Measurements from ENCODE around the gene SLC9A5. TPM values are rescaled to one million over a fixed set of nuclear protein-coding genes. Genes with fewer than 3 reads are reported as not detected.

The SLC9A5 gene
- total RNA-seq, 1 experiment from 2014 or later, result 5.6 TPM

- Histone ChIP-seq H3K9me2 (ENCODE audit: insufficient read depth) (no peaks in the 10 kb centered on the region), H3K4me3 (replicated peaks in 1 of 2; ENCODE audit: low read depth in 1 of 2, low read length in 2 of 2) (no peak overlapping the region), H3K27me3 (ENCODE audit: insufficient read depth, low read length) (no peaks in the 10 kb centered on the region), H3K9ac (ENCODE audit: low read length) (no peak overlapping the region; the same call in 1 of the 2 replicates), H3K27ac (ENCODE audit: low read depth, low read length) (peak overlapping the region; percentile 38; the same call in 1 of the 2 replicates), H3K36me3 (ENCODE audit: control insufficient read depth in 1 of 2, insufficient read depth in 2 of 2, low read length in 2 of 2) (peaks cover 8 to 12% of the 10 kb centered on the region in 2 experiments; a peak in 3 of 4 replicates), H3K79me2 (ENCODE audit: insufficient read depth, low read length) (no peaks in the 10 kb centered on the region), H4K20me1 (ENCODE audit: insufficient read depth) (no peaks in the 10 kb centered on the region), H2AFZ (ENCODE audit: low read depth, low read length, poor library complexity, severe bottlenecking) (no peak overlapping the region), H3K9me3 (ENCODE audit: control insufficient read depth in 1 of 2, insufficient read depth in 1 of 2, low read depth in 1 of 2, low read length in 2 of 2) (no peaks in the 10 kb centered on the region), H3K4me2 (ENCODE audit: low read length) (peak overlapping the region; percentile 62), H3K4me1 (ENCODE audit: control insufficient read depth in 1 of 2, insufficient read depth in 2 of 2, low read length in 2 of 2) (peaks cover 11 to 25% of the 10 kb centered on the region in 2 experiments)
- CTCF ChIA-PET, result interaction anchor here (1.8 kb wide), 1 partner anchor 9 kb away, joined by 7 read pairs; no protein-coding TSS in a partner anchor
- intact Hi-C loops (cut with micrococcal nuclease), result no loop called here
- BruUV-seq (replicated peaks), result no TSS peak
- POLR2A ChIA-PET, result no interaction called here
- DNase-seq (ENCODE audit: low read depth, low spot score) (no peak), ATAC-seq (peak; percentile 28; the same call in 1 of the 2 replicates)
- TF ChIP-seq EZH2phosphoT487 (IDR thresholded peaks at IDR 0.05; ENCODE audit: borderline replicate concordance) (no peak), SRF (IDR thresholded peaks at IDR 0.05; ENCODE audit: low read depth) (no peak), YY1 (IDR thresholded peaks at IDR 0.05; ENCODE audit: extremely low read depth, insufficient replicate concordance, low read depth, low read length) (no peak), EGR1 (IDR thresholded peaks at IDR 0.05; ENCODE audit: low read depth) (no peak)
- RAD21 ChIA-PET (ENCODE audit: low non-redundant PET in 1 of 2, low total read pairs in 2 of 2, uncharacterized antibody in 2 of 2, unreplicated experiment in 2 of 2), result no interaction called here
These were observed 41.9 kb upstream of the SLC9A5 start for GRCh38 chr16:67206838-67207248.

- H3K79me2 ChIP-seq (ENCODE audit: insufficient read depth, low read length), result no peaks in the 10 kb centered on the region
- peak overlapping the region; percentile 62 for H3K4me2 ChIP-seq (ENCODE audit: low read length)
- H2AFZ ChIP-seq (ENCODE audit: low read depth, low read length, poor library complexity, severe bottlenecking), result no peak overlapping the region
- H3K9me3 ChIP-seq (ENCODE audit: control insufficient read depth in 1 of 2, insufficient read depth in 1 of 2, low read depth in 1 of 2, low read length in 2 of 2), result no peaks in the 10 kb centered on the region
- ChIA-PET POLR2A (interaction anchor here (0.8 kb wide), 1 partner anchor 9 kb away, joined by 5 read pairs; no protein-coding TSS in a partner anchor), CTCF (interaction anchor here (1.8 kb wide), 1 partner anchor 9 kb away, joined by 7 read pairs; no protein-coding TSS in a partner anchor), RAD21 (ENCODE audit: low non-redundant PET in 1 of 2, low total read pairs in 2 of 2, uncharacterized antibody in 2 of 2, unreplicated experiment in 2 of 2) (no interaction called here)
- H4K20me1 ChIP-seq (ENCODE audit: insufficient read depth), result no peaks in the 10 kb centered on the region
- H3K9me2 ChIP-seq (ENCODE audit: insufficient read depth), result no peaks in the 10 kb centered on the region
- ATAC-seq (peak; percentile 69), DNase-seq (ENCODE audit: low read depth, low spot score) (no peak)
- H3K4me1 ChIP-seq (ENCODE audit: control insufficient read depth in 1 of 2, insufficient read depth in 2 of 2, low read length in 2 of 2), result peaks cover 11 to 25% of the 10 kb centered on the region in 2 experiments
- BruUV-seq (replicated peaks), result no TSS peak
- H3K36me3 ChIP-seq (ENCODE audit: control insufficient read depth in 1 of 2, insufficient read depth in 2 of 2, low read length in 2 of 2), result peaks cover 3 to 7% of the 10 kb centered on the region in 2 experiments; a peak in 2 of 4 replicates
- H3K4me3 ChIP-seq (replicated peaks in 1 of 2; ENCODE audit: low read depth in 1 of 2, low read length in 2 of 2), result no peak overlapping the region
- peak overlapping the region; percentile 40; the same call in 1 of the 2 replicates for H3K27ac ChIP-seq (ENCODE audit: low read depth, low read length)
- TF ChIP-seq EZH2 (IDR thresholded peaks at IDR 0.05) (no peak), POLR2AphosphoS5 (IDR thresholded peaks at IDR 0.05; ENCODE audit: low read depth, low read length) (peak; percentile 30; the same call in 1 of the 2 replicates)
- intact Hi-C loops (cut with micrococcal nuclease), result no loop called here
- peak overlapping the region; percentile 32; the same call in 1 of the 2 replicates for H3K9ac ChIP-seq (ENCODE audit: low read length)
- no peaks in the 10 kb centered on the region for H3K27me3 ChIP-seq (ENCODE audit: insufficient read depth, low read length)
These were observed 41.3 kb upstream of the SLC9A5 start for GRCh38 chr16:67207249-67208091.

Data from HCT116 (cell line).